Calu3 (cell line): Measurements from ENCODE around the gene ABCA7. TPM values are rescaled to one million over a fixed set of nuclear protein-coding genes. Genes with fewer than 3 reads are reported as not detected.
A peak's percentile ranks its signal among the peaks of the same experiment; 100 is the strongest.

Experiments used
- BruUV-seq: library from RNA; stranded (reverse); fragments of 400-500 nt; replicated peaks from 2 replicates; lab custom pipeline; 2021; lab: Mats Ljungman, UMichigan
- CTCF ChIA-PET: fragments of 300-600 bp; sonication (Branson Sonifier 250); formaldehyde crosslinking; loops from one replicate; lab custom pipeline; 2022; ENCODE audit warnings: antibody characterized with exemption; lab: Charles Lee
- DNase-seq: peaks from one replicate; pipeline ENCODE4 v3.0.0; 2022
- H3K27ac Mint-ChIP-seq: one replicate; pipeline ENCODE4 v1.8.0; 2022; ENCODE audit warnings: mixed read lengths; ENCODE audit not compliant: unreplicated experiment
- H3K27me3 Mint-ChIP-seq: one replicate; pipeline ENCODE4 v1.8.0; 2022; ENCODE audit warnings: mixed read lengths; ENCODE audit not compliant: unreplicated experiment
- H3K36me3 Mint-ChIP-seq: one replicate; pipeline ENCODE4 v1.8.0; 2022; ENCODE audit warnings: mild to moderate bottlenecking, moderate library complexity, mixed read lengths; ENCODE audit not compliant: insufficient read depth, unreplicated experiment
- H3K4me1 Mint-ChIP-seq: one replicate; pipeline ENCODE4 v1.8.0; 2022; ENCODE audit warnings: mild to moderate bottlenecking, low read depth, mixed read lengths; ENCODE audit not compliant: unreplicated experiment
- H3K4me3 Mint-ChIP-seq: one replicate; pipeline ENCODE4 v1.8.0; 2022; ENCODE audit warnings: mild to moderate bottlenecking, low read depth, moderate library complexity, mixed read lengths; ENCODE audit not compliant: unreplicated experiment
- H3K9me3 Mint-ChIP-seq: one replicate; pipeline ENCODE4 v1.8.0; 2022; ENCODE audit warnings: low read depth, mixed read lengths; ENCODE audit not compliant: unreplicated experiment
- intact Hi-C: fragments of 100-400 bp; cut with micrococcal nuclease; formaldehyde crosslinking; loops from one replicate; pipeline ENCODE4 v1.10.0; 2022; ENCODE audit not compliant: unreplicated experiment
- total RNA-seq: library from RNA; stranded (reverse); gene quantifications from 2 replicates; pipeline ENCODE4 v1.2.3, GENCODE V29; 2022
- TF ChIP-seq, protein P1 (sequence below): fragments of 200-600 bp; IDR thresholded peaks from one replicate; pipeline ENCODE4 v1.8.0; 2022; ENCODE audit warnings: antibody characterized with exemption; ENCODE audit not compliant: unreplicated experiment

The ABCA7 gene
- total RNA-seq, 1 experiment from 2014 or later: 22.7 TPM

- H3K27ac Mint-ChIP-seq: peak within 1 kb of the TSS; percentile 44
- no peaks in the 10 kb centered on the region for H3K27me3 Mint-ChIP-seq
- intact Hi-C loops: loop anchor here (5.0 kb wide), 1 partner anchor 78 kb away; no protein-coding TSS in a partner anchor
- BruUV-seq: no TSS peak
- TF ChIP-seq, protein P1, sequence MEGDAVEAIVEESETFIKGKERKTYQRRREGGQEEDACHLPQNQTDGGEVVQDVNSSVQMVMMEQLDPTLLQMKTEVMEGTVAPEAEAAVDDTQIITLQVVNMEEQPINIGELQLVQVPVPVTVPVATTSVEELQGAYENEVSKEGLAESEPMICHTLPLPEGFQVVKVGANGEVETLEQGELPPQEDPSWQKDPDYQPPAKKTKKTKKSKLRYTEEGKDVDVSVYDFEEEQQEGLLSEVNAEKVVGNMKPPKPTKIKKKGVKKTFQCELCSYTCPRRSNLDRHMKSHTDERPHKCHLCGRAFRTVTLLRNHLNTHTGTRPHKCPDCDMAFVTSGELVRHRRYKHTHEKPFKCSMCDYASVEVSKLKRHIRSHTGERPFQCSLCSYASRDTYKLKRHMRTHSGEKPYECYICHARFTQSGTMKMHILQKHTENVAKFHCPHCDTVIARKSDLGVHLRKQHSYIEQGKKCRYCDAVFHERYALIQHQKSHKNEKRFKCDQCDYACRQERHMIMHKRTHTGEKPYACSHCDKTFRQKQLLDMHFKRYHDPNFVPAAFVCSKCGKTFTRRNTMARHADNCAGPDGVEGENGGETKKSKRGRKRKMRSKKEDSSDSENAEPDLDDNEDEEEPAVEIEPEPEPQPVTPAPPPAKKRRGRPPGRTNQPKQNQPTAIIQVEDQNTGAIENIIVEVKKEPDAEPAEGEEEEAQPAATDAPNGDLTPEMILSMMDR: no peak
- DNase-seq: peak; percentile 94
- H3K9me3 Mint-ChIP-seq: no peaks in the 10 kb centered on the region
- H3K4me3 Mint-ChIP-seq: peak within 1 kb of the TSS; percentile 50
- CTCF ChIA-PET: interaction anchor here (0.9 kb wide), 1 partner anchor 77 kb away, joined by 5 read pairs; the partner anchor contains the start of gene CNN2
- peaks cover 71% of the 10 kb centered on the region for H3K36me3 Mint-ChIP-seq
- peaks cover 4% of the 10 kb centered on the region for H3K4me1 Mint-ChIP-seq
Measured at GRCh38 chr19:1103708-1104310, 63.9 kb downstream of the ABCA7 start, which contains the start of gene GPX4. Gene GPX4, plus strand, starts transcription at chr19:1103994. Its CDS starts 50 bp downstream, at chr19:1104044.

DNA sequence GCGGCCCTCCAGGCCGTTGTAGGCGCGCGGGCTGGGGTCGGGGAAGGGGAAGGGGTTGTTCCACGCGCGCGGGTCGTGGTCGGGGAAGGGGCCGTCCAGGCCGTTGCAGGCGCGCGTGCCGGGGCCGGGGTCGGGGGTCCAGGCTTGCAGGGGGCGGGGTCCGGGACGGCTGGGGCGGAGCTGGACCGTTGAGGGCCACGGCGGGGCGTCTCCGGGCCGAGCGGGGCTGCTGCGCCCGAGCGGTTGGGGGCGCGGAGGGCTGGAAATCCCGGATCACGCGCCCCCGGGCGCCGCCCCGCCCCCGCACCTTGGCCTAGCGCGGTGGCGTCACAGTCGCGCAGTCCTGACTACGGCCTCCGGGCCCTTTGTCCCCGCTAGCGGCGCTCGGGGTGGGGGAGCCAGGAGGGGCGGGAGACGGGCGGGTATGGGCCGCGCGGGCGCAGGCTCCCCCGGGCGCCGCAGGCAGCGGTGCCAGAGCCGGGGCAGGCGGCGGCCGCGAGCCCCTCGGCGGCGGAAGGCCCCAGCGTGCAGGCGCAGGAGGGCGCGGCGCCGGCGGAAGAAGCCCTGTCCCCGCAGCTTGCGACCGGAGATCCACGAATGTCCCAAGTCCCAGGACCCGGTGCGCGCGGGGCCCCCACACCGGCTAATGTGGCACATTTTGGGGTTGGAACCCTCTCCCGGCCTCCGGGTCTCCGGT is 64.6 kb downstream of the ABCA7 start:
- TF ChIP-seq, protein P1: no peak
- no peak overlapping the region for H3K27ac Mint-ChIP-seq
- peak; percentile 78 for DNase-seq
- H3K9me3 Mint-ChIP-seq: no peaks in the 10 kb centered on the region
- no peaks in the 10 kb centered on the region for H3K27me3 Mint-ChIP-seq
- peaks cover 67% of the 10 kb centered on the region for H3K36me3 Mint-ChIP-seq
- peak overlapping the region; percentile 50 for H3K4me3 Mint-ChIP-seq
- intact Hi-C loops: loop anchor here (5.0 kb wide), 1 partner anchor 78 kb away; no protein-coding TSS in a partner anchor
- no TSS peak for BruUV-seq
- no peaks in the 10 kb centered on the region for H3K4me1 Mint-ChIP-seq
- CTCF ChIA-PET: interaction anchor here (0.9 kb wide), 1 partner anchor 78 kb away, joined by 5 read pairs; the partner anchor contains the start of gene CNN2

- H3K27ac Mint-ChIP-seq: no peak overlapping the region
- H3K4me1 Mint-ChIP-seq: no peaks in the 10 kb centered on the region
- no TSS peak for BruUV-seq
- H3K27me3 Mint-ChIP-seq: no peaks in the 10 kb centered on the region
- CTCF ChIA-PET: no interaction called here
- no peaks in the 10 kb centered on the region for H3K9me3 Mint-ChIP-seq
- intact Hi-C loops: no loop called here
- peaks cover 60% of the 10 kb centered on the region for H3K36me3 Mint-ChIP-seq
- DNase-seq: no peak
- TF ChIP-seq, protein P1: no peak
- peak overlapping the region; percentile 50 for H3K4me3 Mint-ChIP-seq
Measured at GRCh38 chr19:1105008-1105872, 65.3 kb downstream of the ABCA7 start.
